ENCODE data around the gene PDXP.
A peak's percentile ranks its signal among the peaks of the same experiment; 100 is the strongest.

Gene PDXP

DNA sequence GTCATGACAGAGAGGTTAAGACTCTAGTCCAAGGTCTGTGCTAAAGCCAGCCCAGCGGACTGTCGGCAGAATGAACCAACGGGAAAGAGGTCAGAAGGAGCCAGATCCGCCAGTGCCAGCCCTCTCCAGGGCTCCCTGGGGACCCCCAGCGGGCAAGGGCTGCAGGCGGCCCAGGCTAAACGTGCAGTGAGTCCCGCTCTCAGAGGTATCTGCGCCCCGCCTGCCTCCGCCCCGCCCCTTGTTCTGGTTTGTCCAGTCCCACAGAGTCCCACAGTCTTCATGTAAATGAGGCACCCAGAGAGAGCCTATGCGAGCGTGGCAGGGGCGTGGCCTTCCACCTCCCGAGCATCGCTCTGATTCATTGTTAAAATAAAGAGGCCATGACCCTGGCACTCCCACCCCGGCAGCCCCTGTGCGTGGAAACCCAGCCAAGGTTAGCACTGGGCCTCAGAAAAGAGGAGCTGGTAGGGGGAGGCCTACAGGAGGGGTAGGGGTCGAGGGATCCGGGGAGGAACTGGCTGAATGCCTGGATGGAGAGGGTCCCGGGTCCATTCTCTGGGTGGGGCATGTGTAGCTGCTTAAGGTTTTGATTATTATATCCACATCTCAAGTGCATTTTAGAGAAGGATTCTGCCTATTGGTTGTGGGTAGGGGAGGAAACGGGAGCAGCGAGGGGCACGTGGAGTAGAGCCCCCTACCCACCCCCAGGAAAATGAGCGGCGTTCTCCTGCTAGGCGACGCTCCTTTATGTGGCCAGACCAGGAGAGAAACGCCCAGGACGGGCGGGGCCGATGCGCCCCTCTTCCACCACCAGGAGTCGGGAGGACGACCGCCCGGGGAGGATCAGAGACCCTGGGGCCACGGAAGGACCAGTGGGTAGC lies 38.4 kb downstream of the PDXP start, which contains the start of gene TRIOBP:
TSS of gene TRIOBP (plus strand) at position 392 of the 881 bp plus-strand sequence. CDS start 4,318 bp downstream, outside the sequence.
- Histone ChIP-seq H3K4me3 (ENCODE audit: low read length) (peak within 1 kb of the TSS; percentile 55), H3K9me2 (replicated peaks; ENCODE audit: control insufficient read depth, low read length) (no peaks in the 10 kb centered on the region), H3K27me3 (ENCODE audit: control insufficient read depth, low read length) (no peaks in the 10 kb centered on the region), H3K36me3 (ENCODE audit: control insufficient read depth, low read length) (peaks cover 12% of the 10 kb centered on the region), H4K20me1 (ENCODE audit: control insufficient read depth, insufficient read depth, low read depth, low read length) (no peaks in the 10 kb centered on the region), H3F3A (ENCODE audit: control insufficient read depth, insufficient read depth) (peaks cover 9% of the 10 kb centered on the region; the same call in 1 of the 2 replicates), H3K79me2 (ENCODE audit: control insufficient read depth, low read length) (no peaks in the 10 kb centered on the region), H3K4me1 (ENCODE audit: control insufficient read depth, low read length) (peaks cover 15% of the 10 kb centered on the region), H3K4me2 (ENCODE audit: low read length) (peak within 1 kb of the TSS; percentile 74), H3K27ac (ENCODE audit: low read depth, low read length) (no peak within 1 kb of the TSS), H3K9me3 (ENCODE audit: control insufficient read depth, insufficient read depth, low read length) (no peaks in the 10 kb centered on the region)
- no peak for TF ChIP-seq EZH2phosphoT487 (IDR thresholded peaks at IDR 0.05; ENCODE audit: borderline replicate concordance, low read length)
- TF ChIP-seq, protein P1, sequence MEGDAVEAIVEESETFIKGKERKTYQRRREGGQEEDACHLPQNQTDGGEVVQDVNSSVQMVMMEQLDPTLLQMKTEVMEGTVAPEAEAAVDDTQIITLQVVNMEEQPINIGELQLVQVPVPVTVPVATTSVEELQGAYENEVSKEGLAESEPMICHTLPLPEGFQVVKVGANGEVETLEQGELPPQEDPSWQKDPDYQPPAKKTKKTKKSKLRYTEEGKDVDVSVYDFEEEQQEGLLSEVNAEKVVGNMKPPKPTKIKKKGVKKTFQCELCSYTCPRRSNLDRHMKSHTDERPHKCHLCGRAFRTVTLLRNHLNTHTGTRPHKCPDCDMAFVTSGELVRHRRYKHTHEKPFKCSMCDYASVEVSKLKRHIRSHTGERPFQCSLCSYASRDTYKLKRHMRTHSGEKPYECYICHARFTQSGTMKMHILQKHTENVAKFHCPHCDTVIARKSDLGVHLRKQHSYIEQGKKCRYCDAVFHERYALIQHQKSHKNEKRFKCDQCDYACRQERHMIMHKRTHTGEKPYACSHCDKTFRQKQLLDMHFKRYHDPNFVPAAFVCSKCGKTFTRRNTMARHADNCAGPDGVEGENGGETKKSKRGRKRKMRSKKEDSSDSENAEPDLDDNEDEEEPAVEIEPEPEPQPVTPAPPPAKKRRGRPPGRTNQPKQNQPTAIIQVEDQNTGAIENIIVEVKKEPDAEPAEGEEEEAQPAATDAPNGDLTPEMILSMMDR (IDR thresholded peaks at IDR 0.05; ENCODE audit: low read depth, low read length, poor library complexity, severe bottlenecking) = peak; percentile 57

DNA sequence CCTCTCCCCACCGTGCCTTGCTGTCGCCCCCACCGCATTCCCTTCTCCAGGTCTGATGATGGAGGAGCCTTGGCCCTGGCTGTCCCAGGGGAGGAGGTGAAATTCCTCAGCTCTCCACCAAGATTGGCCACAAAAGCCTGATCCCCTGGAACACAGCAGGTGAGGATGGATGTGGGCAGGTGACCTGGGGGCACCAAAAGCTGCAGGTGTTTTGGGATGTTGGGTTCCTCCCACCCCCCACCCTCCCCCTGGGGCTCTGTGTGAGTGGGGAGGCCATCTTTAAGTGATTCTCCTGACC lies 39.0 kb downstream of the PDXP start:
- H3K4me1 ChIP-seq (ENCODE audit: control insufficient read depth, low read length) = peaks cover 15% of the 10 kb centered on the region
- H4K20me1 ChIP-seq (ENCODE audit: control insufficient read depth, insufficient read depth, low read depth, low read length) = no peaks in the 10 kb centered on the region
- H3K27me3 ChIP-seq (ENCODE audit: control insufficient read depth, low read length) = no peaks in the 10 kb centered on the region
- no peaks in the 10 kb centered on the region for H3K9me3 ChIP-seq (ENCODE audit: control insufficient read depth, insufficient read depth, low read length)
- H3K36me3 ChIP-seq (ENCODE audit: control insufficient read depth, low read length) = peaks cover 9% of the 10 kb centered on the region
- no peak overlapping the region for H3K27ac ChIP-seq (ENCODE audit: low read depth, low read length)
- TF ChIP-seq EZH2phosphoT487 (IDR thresholded peaks at IDR 0.05; ENCODE audit: borderline replicate concordance, low read length) = no peak
- TF ChIP-seq, protein P1 (IDR thresholded peaks at IDR 0.05; ENCODE audit: low read depth, low read length, poor library complexity, severe bottlenecking) = no peak
- H3K4me3 ChIP-seq (ENCODE audit: low read length) = no peak overlapping the region
- H3K4me2 ChIP-seq (ENCODE audit: low read length) = no peak overlapping the region
- H3F3A ChIP-seq (ENCODE audit: control insufficient read depth, insufficient read depth) = peaks cover 9% of the 10 kb centered on the region; the same call in 1 of the 2 replicates
- H3K79me2 ChIP-seq (ENCODE audit: control insufficient read depth, low read length) = no peaks in the 10 kb centered on the region
- H3K9me2 ChIP-seq (replicated peaks; ENCODE audit: control insufficient read depth, low read length) = no peaks in the 10 kb centered on the region

DNA sequence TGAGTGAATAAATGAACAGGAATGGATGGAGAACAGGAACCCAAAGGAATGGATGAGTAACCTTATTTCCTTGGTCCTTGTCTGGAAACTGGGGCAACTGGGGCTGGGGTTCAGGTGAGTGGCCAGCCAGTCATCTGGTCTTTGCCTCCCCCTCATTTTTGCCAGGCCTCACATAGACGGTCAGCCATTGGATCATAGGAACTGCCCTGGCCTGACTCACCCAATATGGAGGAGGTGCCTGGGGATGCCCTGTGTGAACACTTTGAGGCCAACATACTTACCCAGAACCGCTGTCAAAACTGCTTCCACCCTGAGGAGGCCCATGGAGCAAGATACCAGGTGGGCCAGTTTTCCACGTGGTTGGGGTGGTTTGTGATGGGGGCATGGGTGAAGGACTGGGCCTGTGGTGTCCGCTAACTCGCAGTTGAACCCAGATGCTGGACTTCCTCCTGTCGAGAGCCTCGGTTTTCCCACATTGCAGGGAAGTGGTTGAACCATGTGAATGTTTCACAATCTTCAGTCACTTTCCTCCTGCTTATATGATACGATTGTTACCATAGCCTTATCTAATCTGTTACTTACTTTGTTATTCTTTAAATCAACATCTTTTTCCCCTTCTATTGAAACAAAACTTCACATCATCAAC lies 42.7 kb downstream of the PDXP start:
- no peaks in the 10 kb centered on the region for H4K20me1 ChIP-seq (ENCODE audit: control insufficient read depth, insufficient read depth, low read depth, low read length)
- no peaks in the 10 kb centered on the region for H3K27me3 ChIP-seq (ENCODE audit: control insufficient read depth, low read length)
- no peak overlapping the region for H3K27ac ChIP-seq (ENCODE audit: low read depth, low read length)
- no peak overlapping the region for H3K4me2 ChIP-seq (ENCODE audit: low read length)
- no peak for TF ChIP-seq EZH2phosphoT487 (IDR thresholded peaks at IDR 0.05; ENCODE audit: borderline replicate concordance, low read length)
- TF ChIP-seq, protein P1 (IDR thresholded peaks at IDR 0.05; ENCODE audit: low read depth, low read length, poor library complexity, severe bottlenecking) = no peak
- H3K4me1 ChIP-seq (ENCODE audit: control insufficient read depth, low read length) = peaks cover 10% of the 10 kb centered on the region
- no peaks in the 10 kb centered on the region for H3K36me3 ChIP-seq (ENCODE audit: control insufficient read depth, low read length)
- H3K4me3 ChIP-seq (ENCODE audit: low read length) = no peak overlapping the region
- H3K9me3 ChIP-seq (ENCODE audit: control insufficient read depth, insufficient read depth, low read length) = no peaks in the 10 kb centered on the region
- no peaks in the 10 kb centered on the region for H3K79me2 ChIP-seq (ENCODE audit: control insufficient read depth, low read length)
- no peaks in the 10 kb centered on the region for H3K9me2 ChIP-seq (replicated peaks; ENCODE audit: control insufficient read depth, low read length)
- no peaks in the 10 kb centered on the region for H3F3A ChIP-seq (ENCODE audit: control insufficient read depth, insufficient read depth)

Data from DOHH2 (cell line).